Suppressor macrophage (primary cell): ENCODE measurements around the gene CAVIN2.
A peak's percentile ranks its signal among the peaks of the same experiment; 100 is the strongest.

ENCODE experiments used
- DNase-seq, 4 experiments: peaks; one replicate each; pipeline ENCODE4 v3.0.0-alpha.2; 2020 to 2022
- total RNA-seq, 17 experiments: gene quantifications; one replicate each; lab custom pipeline; 2026; ENCODE audit warnings: mixed read lengths in 6 of 17, inconsistent platforms in 3 of 17; lab: John Stamatoyannopoulos, UW

Gene CAVIN2, protein sequence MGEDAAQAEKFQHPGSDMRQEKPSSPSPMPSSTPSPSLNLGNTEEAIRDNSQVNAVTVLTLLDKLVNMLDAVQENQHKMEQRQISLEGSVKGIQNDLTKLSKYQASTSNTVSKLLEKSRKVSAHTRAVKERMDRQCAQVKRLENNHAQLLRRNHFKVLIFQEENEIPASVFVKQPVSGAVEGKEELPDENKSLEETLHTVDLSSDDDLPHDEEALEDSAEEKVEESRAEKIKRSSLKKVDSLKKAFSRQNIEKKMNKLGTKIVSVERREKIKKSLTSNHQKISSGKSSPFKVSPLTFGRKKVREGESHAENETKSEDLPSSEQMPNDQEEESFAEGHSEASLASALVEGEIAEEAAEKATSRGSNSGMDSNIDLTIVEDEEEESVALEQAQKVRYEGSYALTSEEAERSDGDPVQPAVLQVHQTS
- 0.10 to 2.9 (median 0.55) reads per million in 17 experiments for total RNA-seq

DNA sequence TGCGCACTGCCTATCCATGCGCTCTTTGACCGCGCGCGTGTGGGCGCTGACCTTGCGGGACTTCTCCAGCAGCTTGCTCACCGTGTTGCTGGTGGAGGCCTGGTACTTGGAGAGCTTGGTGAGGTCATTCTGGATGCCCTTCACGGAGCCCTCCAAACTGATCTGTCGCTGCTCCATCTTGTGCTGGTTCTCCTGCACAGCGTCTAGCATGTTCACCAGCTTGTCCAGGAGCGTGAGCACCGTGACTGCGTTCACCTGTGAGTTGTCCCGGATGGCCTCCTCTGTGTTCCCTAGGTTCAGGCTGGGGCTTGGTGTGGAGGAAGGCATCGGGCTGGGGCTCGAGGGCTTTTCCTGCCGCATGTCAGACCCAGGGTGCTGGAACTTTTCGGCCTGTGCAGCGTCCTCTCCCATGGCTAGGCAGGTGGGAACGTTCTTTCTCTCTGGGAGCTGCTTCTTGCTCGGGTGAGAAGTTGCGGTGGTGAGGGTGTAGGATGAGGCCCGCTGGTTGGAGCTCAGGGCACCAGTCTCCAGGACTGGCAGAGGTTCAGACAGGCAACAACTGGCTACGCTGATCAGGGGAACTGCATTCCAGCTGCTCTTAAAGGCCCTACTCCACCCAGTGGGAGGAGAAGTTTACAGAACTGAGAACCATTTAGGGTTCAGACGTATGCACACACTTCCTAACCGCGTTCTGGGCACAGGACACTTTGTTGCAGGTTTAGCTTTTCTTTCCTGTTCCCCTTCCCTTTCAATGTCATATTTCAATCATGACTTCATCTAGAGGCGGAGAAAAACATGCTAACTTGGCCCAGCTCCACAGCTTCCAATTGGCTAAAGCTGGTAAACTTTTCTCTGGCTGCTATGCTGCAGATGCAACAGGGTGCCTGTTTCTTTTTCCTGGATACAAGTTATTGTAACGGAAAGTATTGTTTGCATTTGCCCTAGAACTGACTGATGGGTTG is at the start of gene CAVIN2:
Gene CAVIN2 (minus strand): TSS at position 574 of the 962 bp plus-strand sequence. CDS start 163 bp downstream, at position 411.
- DNase-seq: peak; percentile 71 to 86 (median 78)

DNA sequence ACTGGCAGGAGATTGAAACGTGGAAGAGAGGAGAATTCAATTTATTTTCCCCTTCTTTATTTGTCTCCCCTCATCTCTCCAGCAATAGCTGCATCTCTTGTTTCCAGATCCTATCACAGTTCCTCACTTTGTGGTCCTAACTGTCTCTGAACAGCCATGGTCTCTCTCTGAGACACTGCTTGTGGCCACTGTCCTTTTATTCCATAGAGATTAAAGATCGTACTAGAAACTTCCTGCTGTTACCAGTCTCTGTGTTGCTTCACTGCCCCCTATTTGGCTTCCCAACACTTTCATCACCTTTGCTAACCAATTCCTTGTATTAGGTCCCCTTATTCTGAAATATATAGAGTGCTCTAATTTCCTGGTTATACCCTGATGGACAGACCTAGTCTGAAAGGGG is 48.9 kb upstream of the CAVIN2 start:
- no peak for DNase-seq

DNA sequence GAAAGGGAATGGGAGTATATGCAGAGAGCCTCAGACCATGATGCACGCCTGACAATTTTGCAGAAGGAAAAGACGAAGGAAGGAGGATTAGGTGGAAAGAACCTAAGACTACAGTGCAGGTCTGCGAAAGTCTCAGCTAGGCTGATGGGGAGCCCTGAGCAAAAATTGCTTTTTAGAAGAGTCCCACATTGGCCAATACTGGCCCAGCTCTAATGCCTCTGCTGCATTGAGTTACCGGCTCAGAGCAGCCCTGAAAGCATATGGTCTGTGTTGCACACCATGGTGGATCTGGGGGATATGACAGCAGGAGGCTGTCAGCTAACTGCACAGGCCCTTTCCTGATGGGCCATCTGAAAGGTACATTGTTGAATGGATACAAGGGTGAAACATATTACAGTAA is 48.3 kb upstream of the CAVIN2 start:
- no peak for DNase-seq

DNA sequence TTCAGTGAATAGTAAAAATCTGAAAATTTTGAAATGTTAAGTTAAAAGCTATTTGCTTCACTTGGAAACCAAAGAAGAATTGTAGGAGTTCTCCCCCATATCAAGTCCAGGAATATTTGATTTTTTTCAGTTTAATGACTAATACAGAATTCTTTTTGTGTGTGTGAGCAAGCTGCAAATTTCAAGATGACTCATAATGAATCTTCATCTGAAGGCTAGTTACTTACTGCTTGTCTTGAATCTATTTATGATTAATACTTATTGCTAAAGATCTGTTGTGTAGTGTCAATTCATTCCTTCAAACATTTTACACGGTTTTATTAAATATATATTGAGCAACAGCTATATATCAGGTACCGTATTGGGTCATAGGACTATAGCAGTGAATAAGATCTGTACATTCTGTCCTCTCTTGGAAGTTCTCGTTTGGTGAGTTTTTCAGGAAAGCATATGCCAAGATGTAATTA is 47.8 kb upstream of the CAVIN2 start:
- DNase-seq: no peak

DNA sequence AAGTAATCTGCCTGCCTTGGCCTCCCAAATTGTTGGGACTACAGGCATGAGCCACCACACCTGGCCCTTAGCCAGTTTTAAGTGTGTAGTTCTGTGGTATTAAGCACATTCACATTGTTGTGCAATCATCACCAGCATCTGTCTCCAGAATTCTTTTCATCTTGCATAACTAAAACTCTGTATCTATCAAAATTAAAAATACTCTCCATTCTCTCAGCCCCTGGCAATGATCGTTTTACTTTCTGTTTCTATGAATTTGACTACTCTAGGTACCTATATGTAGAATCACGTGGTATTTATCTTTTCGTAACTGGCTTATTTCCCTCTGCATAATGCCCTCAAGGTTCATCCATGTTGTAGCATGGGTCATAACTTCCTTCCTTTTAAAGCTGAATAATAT is 45.5 kb upstream of the CAVIN2 start:
- peak in 2 of 4 experiments; percentile 9 to 12 for DNase-seq

DNA sequence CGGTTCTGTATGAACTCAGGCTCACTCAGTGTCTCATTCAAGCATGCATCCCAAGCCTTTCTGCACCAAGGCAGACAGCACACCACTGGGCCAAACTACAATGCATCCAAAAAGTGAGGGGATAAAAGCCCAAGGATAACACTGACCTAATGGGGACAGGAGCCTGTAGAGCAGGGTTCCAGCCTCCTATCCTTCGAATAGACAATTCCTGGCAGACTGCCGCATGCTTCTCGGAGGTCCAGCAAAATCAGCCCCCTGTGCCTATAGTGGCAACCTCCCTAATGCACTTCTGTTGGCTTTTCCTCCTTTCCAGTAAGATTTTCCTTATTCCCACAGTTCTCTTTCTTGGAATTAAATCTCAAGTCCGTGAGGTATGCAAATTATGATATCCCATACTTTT is 44.8 kb upstream of the CAVIN2 start:
- DNase-seq: no peak

DNA sequence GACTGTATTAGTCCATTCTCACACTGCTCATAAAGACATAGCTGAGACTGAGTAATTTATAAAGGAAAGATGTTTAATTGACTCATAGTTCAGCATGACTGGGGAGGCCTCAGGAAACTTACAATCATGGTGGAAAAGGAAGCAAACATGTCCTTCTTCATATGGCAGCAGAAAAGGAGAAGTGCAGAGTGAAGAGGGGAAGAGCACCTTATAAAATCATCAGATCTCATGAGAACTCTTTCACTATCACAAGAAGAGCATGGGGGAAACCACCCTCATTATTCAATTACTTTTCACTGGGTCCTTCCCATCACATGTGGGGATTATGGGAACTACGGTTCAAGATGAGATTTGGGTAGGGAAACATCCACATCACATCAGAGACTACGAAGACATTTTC is 43.0 kb upstream of the CAVIN2 start:
- DNase-seq: peak; percentile 17 to 62 (median 35)

DNA sequence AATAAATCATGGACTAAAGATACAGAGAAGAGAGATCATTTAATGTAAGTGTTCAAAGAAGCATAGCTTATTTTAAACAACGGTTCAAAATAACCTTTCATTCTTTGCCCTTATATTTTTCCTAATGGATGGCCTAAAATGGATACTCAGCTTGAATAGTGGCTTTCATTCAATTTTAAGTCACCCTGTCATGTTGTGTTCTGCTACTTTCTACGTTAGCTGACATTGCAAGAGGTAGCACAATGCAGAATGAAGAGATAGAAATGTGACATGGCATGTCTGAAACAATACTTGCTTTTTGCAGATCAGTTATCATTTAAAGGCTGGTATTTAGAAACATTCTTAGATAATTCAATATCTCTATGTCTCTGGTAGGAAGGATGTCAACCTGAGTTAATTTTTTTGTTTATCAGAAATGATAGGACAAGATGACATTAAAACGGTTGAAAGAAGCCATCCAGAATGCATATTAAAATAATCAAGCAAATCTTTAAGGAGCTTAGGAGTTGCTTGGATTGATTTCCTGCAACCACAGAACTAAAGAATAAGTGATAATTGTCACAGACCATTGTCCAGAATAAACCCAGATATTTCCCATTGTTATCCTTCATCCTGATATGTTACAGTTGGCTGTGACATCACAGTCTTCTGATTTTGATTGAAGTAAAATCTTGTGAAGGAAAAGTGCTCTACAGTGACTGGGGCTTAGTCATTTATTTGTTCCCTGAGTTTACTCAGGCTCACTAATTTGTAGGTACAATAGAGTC is 41.7 kb upstream of the CAVIN2 start:
- DNase-seq: no peak

DNA sequence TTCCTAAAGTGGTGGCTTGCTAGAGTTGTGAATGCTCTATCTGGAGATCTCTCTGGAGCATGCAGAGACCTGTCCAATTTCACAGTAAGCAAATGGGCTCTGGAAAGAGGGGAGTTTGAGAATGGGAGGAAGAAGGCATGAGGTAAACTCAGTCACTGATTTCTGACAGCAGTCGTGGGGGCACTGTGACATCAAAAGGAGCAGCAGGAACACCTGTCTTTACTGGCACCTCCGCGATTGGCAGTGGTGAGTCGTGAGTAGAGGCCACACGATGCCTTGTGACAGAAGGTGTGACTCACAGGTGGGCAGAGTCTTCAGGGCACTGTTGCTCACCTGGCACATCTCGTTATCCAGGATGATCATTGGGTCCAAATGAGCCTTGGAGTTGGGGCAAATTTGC is 38.8 kb upstream of the CAVIN2 start:
- no peak for DNase-seq

DNA sequence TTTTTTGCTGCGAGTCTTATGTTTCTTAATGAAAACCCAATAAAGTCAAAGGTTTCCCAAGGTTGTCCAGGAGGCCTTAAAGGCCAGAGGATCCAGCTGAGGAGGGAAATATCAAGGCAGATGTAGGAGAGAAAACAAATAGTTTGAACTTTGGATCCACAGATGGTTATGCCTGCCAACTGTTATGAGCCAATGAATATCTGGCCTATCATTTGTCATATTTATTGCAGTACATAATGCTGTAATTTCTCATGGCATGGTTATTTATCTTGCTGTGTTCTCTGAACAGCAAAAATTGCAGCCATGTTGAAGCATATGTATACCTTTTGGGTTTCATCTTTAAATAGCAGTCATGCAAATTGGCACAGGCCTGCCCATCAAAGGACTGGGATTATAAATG is 38.2 kb upstream of the CAVIN2 start:
- DNase-seq: no peak

DNA sequence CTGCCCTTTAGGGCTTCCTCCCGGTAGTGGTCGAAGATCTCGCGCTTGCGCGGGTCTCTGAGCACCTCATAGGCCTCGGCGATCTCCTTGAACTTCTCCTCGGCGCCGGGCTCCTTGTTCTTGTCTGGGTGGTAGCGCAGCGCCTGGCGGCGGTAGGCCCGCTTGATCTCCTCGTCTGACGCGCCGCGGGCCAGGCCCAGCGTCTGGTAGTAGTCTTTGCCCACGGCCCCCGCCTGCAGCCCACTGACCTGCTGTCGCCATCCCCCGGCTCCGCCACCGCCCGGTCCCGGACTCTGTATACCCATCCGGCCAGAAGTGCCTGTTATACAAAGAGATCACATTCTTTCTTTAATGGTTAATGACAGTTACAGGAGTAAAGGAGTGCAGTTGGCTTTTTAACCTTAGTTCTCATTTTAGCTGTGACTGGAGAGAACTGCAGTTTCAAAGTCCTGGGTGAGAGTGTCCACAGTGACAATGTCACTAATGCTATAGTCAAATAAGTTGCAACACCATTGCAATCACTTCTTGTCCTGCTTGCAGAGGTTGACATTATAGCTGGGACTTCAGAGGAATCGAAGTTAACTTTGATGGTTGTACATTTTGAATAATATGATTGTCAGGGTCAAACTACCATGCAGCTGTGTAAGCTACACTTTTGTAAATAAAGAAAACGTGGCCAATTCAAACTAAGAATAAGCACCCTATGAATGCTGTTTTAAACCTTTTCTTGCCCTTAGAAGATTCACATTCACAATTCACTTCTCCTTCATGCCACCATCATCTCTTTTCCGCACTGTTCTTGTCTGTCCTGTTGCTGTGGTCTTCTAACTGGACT is 35.3 kb upstream of the CAVIN2 start:
- no peak for DNase-seq

DNA sequence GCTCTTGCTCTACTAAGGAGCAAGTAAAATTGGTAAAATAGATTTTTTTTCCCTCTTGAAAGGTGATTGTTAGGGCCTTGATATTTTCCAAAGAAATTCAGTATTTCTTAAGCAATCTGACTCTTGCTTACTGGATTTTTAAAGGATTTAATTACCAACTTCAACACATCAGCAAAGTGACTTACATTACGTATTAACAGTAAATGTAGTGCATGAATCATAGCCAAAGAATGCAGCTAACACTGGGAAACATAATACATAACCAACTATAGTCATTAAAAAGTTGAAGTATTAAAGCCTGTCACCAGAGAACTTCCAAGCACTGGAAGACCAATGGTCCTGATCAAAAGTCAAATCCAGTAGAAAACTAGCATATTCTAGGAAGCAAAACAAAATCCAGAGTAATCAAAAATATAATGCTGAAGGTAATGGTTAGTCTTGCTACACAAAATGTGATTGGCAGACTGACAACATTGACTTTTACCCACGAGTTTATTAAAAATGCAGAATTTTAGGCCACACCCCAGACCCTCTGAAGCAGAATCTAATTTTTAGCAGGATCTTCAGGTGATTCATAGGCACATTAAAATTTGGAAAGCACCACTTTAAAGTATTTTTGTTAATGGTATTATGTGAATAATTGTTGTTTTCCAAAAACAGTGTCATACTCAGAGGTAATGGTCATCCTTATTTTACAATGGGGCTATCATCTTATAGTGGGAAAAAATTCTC is 31.8 kb upstream of the CAVIN2 start:
- DNase-seq: no peak

DNA sequence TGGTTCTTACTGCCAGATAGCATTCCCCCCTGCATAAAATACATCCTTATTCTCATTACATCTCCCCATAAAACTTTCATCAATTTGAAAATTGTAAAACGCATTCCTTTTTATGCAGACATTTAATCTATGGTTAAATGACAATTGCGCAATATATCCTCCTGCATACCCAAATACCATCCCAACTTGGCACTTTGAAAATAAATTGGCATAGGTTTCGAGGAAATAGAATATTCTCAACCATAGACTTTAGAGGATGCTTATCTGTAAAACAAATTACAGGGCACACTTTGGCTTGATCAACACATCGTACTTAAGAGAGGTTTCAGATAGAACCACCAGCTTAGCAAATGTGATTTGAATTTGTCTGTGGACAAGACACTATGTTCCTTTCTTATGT is 31.0 kb upstream of the CAVIN2 start:
- DNase-seq: no peak

DNA sequence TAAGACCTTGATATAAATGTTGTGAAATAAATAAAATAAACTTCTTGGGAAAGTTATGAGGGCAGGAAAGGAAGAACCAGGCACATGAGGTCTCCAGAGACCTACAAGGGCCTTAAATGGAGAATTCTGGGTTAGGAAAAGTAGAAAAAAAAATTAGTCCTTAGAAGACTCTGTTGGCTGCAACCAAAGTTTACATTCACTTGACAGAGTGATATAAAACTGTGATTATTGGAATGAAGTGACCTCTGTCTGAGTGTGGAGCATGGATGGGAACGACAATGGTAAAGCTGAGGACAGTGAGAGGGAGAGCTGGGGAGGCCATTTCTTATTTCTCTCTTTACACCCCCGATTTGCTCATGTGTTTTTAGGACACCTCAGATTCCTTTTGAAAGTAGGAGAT is 29.0 kb upstream of the CAVIN2 start:
- DNase-seq: no peak

DNA sequence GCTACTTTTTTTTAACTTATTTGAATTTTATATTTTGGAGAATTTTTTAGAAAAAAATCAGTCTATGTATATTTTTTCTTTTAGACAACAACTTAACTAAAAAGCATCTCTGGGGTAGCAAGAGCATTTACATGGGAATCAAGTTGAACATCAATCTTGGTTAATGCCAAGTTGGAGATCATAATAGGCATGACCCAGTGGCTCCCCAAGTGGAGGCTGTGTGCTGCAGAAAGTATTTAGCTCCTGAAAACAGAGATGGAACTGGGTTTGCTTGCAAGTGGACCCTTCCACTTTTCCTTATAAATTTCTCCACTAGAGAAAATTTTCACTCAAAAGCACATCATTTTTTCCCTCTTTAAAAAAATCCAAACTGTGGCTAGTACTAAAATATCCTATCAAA is 23.9 kb upstream of the CAVIN2 start:
- peak in 1 of 4 experiments; percentile 9 for DNase-seq

DNA sequence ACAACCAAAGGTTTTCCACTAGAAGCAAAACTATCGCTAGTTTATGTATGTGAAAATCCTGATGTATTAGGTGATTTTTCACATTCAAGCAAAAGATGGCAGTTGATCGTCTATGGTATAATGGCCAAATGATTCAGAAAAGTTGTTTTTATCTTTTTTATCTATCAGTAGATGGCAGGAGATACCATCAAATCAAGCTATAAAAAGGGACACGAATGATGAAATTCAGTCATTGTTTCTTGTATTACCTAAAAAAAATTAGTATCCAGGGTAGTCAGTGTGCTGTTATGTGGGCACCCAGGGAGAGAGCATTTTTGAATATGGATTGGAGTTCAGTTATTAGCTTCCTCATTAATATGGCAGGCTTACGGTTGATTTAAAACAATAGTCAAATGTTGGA is 22.9 kb upstream of the CAVIN2 start:
- no peak for DNase-seq

DNA sequence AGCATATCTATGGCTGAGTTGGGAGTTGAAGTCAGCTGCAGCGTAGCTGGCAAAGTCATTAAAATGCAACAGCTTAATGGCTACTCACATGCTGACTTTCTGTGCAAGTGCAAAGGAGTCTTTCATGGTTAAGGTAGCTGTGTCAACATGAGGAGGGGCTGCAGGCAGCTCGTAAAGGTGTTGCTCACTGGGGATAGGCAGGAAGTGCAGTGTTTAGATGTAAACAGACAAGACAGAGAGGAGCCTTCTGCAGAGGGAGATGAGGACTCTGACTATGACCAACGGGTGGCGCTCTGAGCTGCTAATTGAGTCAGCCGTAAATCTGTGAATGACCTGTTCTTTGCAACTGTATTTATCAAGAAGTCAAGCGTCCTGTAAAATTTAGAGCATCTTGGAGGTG is 22.3 kb upstream of the CAVIN2 start:
- DNase-seq: peak in 1 of 4 experiments; percentile 15

DNA sequence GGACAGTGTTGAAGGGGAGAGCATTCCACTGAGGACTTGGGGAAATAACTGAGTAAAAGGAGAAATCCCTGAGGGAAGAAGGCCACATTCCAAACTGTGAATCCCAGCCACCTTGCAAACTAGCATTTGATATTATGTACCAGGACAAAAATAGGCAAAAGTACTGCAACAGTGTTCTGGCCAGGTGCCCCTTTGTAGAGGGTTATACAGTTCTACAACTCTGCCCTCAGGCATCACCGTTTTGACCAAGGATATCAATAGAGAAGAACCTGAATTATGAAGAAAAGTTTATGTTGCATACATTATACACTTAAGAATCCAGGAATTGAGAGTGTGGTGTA is 20.6 kb upstream of the CAVIN2 start:
- no peak for DNase-seq

DNA sequence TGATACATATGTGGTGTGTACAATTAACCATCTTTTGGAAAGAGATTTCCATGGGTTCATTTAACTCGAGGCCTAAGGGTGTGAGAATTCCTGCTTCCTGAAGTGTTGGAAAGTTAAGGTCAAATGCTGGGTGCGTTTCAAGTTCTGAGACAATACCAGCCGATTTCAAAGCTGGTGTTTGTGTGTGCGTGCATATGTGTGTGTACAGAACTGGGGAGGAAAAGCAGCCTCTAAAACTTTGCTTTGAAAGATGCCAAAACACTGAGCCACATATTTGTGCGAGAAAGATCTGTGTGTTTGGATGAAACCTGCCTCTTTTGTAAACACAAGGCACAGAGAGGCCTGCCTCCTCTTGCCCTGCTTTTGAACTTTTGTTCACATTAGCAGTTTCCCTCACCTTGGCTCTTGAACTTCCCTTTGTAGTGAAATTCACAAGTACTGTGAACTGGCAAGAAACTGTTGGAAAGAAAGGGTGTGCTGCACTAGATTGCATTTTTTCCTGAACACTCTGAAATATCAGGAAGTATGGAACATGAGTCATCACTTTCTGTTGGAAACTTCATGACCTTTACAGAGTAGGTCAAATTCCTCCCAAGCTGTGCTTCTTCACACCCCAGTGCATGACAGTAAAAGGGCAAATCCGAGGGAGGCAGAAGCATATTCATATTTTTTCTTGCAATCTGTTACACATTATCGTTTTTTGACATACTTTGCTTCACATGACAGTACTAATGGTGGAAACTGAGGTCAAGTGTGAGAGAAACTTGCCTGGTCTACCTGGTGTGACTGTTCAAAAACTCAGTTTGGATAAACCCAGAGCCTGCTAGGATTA is 20.0 kb upstream of the CAVIN2 start:
- peak; percentile 54 to 89 (median 74) for DNase-seq

DNA sequence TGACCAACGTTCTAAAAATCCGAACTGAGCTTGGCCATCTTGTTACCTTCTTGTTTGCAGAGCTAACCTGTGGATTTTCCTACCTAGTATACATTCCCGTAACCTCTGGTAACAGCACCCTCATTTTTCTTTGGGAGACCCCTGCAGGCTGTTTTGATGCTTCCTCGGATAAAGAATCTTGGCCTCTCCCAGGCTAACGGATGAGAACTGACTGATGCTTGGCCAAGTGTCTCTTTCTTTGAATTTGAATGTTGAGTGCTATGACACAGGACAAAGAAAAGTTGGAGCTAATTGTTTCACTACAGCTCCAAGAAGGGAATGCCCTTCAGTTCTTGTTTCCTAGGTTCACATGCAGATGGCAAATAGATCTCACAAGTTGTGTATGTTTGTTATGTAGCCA is 19.3 kb upstream of the CAVIN2 start:
- DNase-seq: no peak
